Stomach (tissue), 4 donors: ENCODE measurements around the gene KCNK16.

ENCODE experiments used
- CTCF ChIP-seq, 7 experiments: fragments of 450-650 bp in 4 of 7; fragments of 200-600 bp in 3 of 7; sonication (generic) in 3 of 7; IDR thresholded peaks; one replicate each; pipeline ENCODE4 v1.5.1; 2016 to 2019; ENCODE audit warnings: antibody characterized with exemption in 7 of 7, control low read depth in 2 of 7, mild to moderate bottlenecking in 1 of 7
- EP300 ChIP-seq: sonication (generic); formaldehyde crosslinking; IDR thresholded peaks from one replicate; pipeline ENCODE4 v1.6.1; 2017; ENCODE audit warnings: antibody characterized with exemption

DNA sequence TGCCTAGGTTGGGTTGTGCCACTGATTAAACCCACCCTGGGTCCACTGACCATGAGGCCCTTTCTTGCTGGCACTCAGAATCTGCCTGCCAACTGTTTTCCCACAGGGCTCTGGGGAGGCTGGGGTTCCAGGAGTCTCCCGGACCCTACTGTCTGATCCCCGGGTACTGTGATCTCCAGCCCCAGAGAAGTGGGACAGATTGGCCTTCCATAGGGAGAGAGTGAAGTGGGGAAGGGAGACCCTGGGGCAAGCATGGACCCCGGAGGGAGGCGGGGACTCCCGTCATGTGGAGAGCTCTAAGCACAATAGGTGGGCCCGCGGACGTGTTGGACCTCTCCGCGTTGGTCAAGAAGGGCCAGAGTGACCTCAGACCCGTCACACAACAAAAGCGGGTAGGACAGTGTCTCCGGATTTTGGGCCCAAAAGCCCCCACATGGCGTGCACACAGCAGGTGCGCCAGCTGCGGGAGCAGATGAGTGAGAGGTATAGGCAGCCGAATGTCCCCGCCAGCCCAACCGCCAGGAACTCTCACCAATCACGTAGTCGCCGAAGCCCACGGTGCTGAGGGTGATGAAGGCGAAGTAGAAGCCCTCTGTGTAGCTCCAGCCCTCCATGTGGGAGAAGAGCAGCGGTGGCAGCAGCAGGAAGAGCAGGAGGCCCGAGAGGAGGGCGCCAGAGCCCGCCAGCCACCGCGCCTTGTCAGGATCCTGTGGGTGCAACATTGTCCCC is 18.9 kb downstream of the KCNK16 start:
- TF ChIP-seq CTCF (IDR thresholded peaks at IDR 0.05): peak in 1 of 7 experiments; percentile 18
- TF ChIP-seq EP300: no peak
